Measurements from ENCODE around the gene PLXNA3.

PLXNA3 gene

GRCh38 chrX:154502098-154502497 lies 44.0 kb downstream of the PLXNA3 start:
- no peak for DNase-seq (ENCODE audit: low read depth)

DNA sequence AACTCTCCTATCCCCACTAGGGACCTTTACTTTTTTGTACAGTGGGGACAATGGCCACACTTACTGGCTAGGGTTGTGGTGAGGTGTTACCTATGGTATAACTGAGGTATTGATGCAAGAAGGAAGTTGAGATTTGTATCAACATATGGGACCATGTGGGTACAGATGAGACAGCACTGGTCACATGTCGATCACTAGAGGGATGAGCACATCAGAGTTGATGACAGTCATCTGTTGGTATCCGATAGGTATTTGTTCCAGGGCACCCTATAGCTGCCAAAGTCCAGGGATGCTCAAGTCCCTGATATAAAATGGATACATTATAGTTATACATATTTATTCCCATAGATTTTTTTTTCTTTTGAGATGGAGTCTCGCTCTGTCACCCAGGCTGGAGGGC lies 44.9 kb downstream of the PLXNA3 start:
- no peak for DNase-seq (ENCODE audit: low read depth)

DNA sequence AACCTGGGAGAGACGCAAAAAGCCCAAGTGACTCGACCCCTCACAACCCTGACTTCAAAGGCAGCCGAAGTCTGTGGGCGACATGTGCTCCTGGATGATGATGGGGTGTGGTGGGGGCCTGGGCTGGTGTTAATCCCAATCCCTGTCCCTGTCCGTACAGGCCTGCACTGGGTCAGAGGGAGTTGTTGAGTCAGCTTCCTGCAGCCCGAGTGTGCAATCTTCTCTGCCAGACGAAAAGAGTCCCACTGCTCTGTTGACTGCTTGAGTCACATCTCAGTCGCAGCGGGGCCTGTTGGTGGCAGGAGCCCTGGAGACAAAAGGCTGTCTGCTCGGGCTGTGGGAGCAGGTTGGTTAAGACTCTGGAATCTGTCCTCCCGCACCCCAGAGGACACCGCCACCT lies 47.7 kb downstream of the PLXNA3 start:
- peak; percentile 77 for DNase-seq (ENCODE audit: low read depth)

- no peak for DNase-seq (ENCODE audit: low read depth)
Measured at GRCh38 chrX:154506483-154507332, 48.6 kb downstream of the PLXNA3 start.

GRCh38 chrX:154507673-154508383 lies 49.7 kb downstream of the PLXNA3 start:
- no peak for DNase-seq (ENCODE audit: low read depth)

- DNase-seq (ENCODE audit: low read depth): no peak
Measured at GRCh38 chrX:154508384-154508745, 50.3 kb downstream of the PLXNA3 start.

- no peak for DNase-seq (ENCODE audit: low read depth)
Measured at GRCh38 chrX:154509455-154509854, 51.4 kb downstream of the PLXNA3 start.

DNA sequence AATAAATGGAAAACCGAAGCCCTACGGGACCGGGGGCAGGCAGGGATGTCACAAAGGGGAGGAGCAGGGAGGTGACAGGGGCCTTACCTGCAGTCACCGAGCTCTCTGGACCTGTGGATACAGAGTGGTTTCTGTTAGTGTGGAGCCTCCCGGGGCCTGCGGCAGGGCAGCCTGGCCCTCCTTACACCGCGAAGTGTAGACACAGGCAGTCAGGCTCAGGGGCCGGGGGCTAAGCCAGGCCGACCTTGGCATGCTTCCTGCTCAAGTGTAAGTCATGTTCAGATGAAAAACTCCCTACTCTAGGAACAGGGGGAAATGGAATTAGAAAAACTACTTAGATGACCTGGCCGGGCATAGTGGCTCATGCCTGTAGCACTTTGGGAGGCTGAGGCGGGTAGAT lies 53.7 kb downstream of the PLXNA3 start:
- no peak for DNase-seq (ENCODE audit: low read depth)

GRCh38 chrX:154512879-154513553 lies 54.9 kb downstream of the PLXNA3 start:
- no peak for DNase-seq (ENCODE audit: low read depth)

DNA sequence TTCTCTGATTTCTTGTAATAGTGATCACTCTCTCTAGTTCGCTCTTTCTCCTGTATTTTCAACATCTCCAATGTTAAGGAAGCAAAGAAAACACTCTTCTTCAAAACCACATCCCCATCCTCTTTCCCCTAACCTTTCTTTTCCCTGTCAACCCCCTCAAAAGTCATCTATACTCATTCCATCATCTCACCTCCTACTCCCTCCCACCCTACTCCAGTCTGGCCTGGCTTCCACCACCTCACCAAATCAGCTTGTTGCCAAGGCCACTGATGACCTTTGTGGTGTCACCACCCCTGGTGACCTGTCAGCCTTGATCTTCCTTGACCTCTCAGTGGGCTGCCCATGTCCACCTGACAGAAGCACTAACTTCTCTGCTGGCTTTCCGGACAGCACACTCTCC lies 55.6 kb downstream of the PLXNA3 start:
- DNase-seq (ENCODE audit: low read depth): no peak

DNA sequence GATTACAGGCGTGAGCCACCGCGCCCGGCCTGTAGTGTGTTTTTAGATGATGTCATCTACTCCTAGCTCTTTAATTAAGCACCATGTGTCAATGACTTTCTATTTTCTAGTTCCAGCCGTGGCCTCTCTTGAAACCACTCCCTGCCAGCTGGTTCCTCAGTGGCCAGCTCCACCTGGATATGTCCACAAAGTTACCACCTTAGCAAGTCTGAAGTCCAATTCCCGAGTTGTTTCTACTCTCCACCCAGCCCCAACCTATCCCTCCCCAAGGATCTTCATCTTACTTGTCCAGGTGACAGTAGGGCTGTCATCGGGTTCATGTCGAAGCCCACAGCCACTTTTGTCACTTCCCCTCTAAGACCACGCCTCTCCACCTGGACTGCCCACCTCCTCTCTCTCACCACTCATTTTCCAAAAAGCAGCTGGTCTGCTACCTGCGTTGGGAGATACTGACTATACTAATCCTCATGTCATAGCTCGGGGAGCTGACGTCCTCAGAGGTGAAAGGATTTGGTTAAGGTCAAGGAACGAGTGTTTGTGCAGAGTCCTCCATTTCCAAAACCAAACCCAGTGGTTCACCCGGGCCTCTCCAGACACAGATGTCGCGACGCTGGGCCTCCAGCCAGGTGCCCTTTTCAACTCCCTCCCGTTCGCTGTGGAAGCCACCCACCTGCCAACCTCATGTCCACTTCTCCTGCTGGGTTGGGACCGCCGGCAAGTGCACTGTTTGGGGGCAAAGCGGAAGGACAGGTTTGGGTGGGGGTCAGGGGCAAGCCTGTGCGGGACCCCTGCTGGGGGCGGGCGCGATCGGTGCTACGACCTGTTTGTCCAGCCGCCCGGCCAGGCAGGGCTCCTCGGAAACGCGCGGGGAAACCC lies 57.2 kb downstream of the PLXNA3 start:
- DNase-seq (ENCODE audit: low read depth): no peak

DNA sequence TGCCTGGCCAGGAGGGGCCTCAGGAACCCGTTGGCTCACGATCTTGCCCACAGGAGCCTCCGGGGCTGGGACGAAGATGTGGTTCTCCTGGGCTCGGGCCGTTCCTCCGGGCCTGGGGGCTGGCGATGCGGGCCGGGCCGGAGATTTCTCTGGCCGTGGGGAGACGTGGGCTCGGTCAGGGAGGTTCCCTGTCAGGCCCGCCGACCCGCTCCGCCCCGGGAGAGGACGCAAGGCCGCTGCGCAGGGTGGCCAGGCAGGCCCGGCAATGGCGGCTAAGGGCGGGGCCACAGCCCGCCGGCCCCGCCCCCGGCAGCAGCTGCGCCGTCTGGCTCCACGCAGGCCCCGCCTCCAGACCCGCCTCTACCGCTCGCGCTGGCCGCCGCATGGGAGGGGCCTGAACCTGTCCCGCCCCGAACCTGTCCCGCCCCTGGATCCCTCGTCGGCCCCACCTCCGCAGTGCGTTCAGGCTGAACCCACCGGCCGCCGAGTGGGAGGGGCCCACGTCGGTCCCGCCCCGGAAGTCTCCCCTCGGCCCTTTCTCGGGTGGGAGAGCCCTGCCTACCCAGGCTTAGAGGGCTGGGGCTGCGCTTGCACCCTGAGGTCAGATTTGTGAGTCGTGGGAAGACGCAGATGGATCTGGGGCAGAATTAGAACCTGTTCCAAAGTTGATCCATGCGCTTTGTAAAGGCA lies 58.0 kb downstream of the PLXNA3 start, which contains the start of gene FAM3A:
Gene FAM3A, minus strand, starts transcription at position 267 of the 690 bp plus-strand sequence. CDS start 460 bp downstream, outside the sequence.
- peak; percentile 90 for DNase-seq (ENCODE audit: low read depth)

DNA sequence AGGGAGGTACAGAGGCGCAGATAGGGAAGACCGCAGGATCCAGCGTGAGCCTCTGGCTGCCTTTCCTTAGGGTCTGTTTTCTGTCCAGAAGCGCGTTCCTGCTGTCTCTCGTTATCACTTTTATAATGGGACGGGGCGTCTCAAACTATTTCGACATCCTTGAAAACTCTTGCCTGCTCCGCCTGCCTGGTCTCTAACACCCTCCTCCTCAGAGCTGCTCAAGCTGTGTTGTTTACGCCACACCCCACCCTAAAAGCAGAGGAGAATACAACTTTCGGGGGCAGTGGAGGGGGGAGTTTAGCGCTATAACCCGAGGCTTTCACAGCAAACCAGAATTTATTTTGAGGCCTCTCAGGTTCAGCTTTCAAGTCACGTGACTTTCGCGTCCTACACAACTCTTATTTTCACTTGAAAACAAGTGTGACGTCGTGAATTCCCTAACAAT lies 58.6 kb downstream of the PLXNA3 start:
- peak; percentile 52 for DNase-seq (ENCODE audit: low read depth)

GRCh38 chrX:154517101-154517781 lies 59.2 kb downstream of the PLXNA3 start:
- DNase-seq (ENCODE audit: low read depth): no peak

GRCh38 chrX:154519389-154519788 lies 61.3 kb downstream of the PLXNA3 start:
- no peak for DNase-seq (ENCODE audit: low read depth)

- DNase-seq (ENCODE audit: low read depth): no peak
Measured at GRCh38 chrX:154525606-154526490, 67.8 kb downstream of the PLXNA3 start.

- peak; percentile 81 for DNase-seq (ENCODE audit: low read depth)
Measured at GRCh38 chrX:154526901-154527675, 69.0 kb downstream of the PLXNA3 start.

All from EH (cell line).